HL-60 (cell line): ENCODE results near the gene HTR1E.

Experiments used
- GABPA ChIP-seq: IDR thresholded peaks from 2 replicates; pipeline ENCODE4 v1.6.1; 2012; ENCODE audit warnings: low read depth
- SPI1 ChIP-seq: IDR thresholded peaks from 2 replicates; pipeline ENCODE4 v1.6.1; 2012; ENCODE audit warnings: low read depth, mild to moderate bottlenecking, borderline replicate concordance
- TF ChIP-seq, protein P1 (sequence below): IDR thresholded peaks from one replicate; pipeline ENCODE4 v1.5.1; 2011; ENCODE audit warnings: low read length, control low read depth, inconsistent platforms; ENCODE audit not compliant: insufficient read depth
- TF ChIP-seq, protein P2 (sequence below): IDR thresholded peaks from 2 replicates; pipeline ENCODE4 v1.6.1; 2012; ENCODE audit warnings: low read depth; ENCODE audit not compliant: insufficient replicate concordance

DNA sequence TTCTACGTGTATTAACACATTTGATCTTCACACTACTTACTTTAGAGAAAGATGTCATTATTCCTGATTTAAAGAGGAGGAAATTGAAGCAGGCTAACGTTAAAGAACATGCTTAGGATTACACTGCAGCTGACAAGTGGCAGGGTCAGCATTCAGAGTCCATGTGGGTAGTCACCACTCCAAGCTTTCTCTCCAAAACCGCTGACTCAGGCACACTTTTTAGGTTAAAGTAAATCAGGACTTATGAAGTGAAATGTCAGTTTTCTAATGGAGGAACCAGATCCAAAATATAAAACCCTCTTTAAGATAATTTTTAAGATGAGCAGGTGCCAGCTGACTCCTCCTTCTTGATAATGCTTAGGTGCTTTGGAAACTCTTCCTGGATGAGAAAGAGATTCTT, 75.4 kb downstream of the HTR1E start:
- TF ChIP-seq, protein P1, sequence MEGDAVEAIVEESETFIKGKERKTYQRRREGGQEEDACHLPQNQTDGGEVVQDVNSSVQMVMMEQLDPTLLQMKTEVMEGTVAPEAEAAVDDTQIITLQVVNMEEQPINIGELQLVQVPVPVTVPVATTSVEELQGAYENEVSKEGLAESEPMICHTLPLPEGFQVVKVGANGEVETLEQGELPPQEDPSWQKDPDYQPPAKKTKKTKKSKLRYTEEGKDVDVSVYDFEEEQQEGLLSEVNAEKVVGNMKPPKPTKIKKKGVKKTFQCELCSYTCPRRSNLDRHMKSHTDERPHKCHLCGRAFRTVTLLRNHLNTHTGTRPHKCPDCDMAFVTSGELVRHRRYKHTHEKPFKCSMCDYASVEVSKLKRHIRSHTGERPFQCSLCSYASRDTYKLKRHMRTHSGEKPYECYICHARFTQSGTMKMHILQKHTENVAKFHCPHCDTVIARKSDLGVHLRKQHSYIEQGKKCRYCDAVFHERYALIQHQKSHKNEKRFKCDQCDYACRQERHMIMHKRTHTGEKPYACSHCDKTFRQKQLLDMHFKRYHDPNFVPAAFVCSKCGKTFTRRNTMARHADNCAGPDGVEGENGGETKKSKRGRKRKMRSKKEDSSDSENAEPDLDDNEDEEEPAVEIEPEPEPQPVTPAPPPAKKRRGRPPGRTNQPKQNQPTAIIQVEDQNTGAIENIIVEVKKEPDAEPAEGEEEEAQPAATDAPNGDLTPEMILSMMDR, result no peak
- TF ChIP-seq, protein P2, sequence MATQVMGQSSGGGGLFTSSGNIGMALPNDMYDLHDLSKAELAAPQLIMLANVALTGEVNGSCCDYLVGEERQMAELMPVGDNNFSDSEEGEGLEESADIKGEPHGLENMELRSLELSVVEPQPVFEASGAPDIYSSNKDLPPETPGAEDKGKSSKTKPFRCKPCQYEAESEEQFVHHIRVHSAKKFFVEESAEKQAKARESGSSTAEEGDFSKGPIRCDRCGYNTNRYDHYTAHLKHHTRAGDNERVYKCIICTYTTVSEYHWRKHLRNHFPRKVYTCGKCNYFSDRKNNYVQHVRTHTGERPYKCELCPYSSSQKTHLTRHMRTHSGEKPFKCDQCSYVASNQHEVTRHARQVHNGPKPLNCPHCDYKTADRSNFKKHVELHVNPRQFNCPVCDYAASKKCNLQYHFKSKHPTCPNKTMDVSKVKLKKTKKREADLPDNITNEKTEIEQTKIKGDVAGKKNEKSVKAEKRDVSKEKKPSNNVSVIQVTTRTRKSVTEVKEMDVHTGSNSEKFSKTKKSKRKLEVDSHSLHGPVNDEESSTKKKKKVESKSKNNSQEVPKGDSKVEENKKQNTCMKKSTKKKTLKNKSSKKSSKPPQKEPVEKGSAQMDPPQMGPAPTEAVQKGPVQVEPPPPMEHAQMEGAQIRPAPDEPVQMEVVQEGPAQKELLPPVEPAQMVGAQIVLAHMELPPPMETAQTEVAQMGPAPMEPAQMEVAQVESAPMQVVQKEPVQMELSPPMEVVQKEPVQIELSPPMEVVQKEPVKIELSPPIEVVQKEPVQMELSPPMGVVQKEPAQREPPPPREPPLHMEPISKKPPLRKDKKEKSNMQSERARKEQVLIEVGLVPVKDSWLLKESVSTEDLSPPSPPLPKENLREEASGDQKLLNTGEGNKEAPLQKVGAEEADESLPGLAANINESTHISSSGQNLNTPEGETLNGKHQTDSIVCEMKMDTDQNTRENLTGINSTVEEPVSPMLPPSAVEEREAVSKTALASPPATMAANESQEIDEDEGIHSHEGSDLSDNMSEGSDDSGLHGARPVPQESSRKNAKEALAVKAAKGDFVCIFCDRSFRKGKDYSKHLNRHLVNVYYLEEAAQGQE, result no peak
- TF ChIP-seq GABPA (no peak), SPI1 (no peak)
